Ovary (tissue), 7 donors: ENCODE results near the gene LASP1NB.

Experiments
- DNase-seq, 5 donors: peaks; one replicate each; pipeline ENCODE4 v3.0.0-alpha.2; 2019 to 2020
- H3K27ac ChIP-seq, 2 donors: fragments of 200-600 bp; one replicate each; pipeline versions ENCODE4 v1.5.1 to v1.8.0; 2019 to 2022
- H3K27me3 ChIP-seq: fragments of 200-600 bp; one replicate; pipeline ENCODE4 v1.8.0; 2022
- H3K36me3 ChIP-seq: fragments of 200-600 bp; sonication (generic); one replicate; pipeline ENCODE4 v1.5.1; 2019
- H3K4me1 ChIP-seq: one replicate; pipeline ENCODE4 v1.8.1; 2013; ENCODE audit warnings: mild to moderate bottlenecking, moderate library complexity; ENCODE audit not compliant: insufficient read depth
- H3K4me3 ChIP-seq: fragments of 200-600 bp; sonication (generic); one replicate; pipeline ENCODE4 v1.5.1; 2017
- H3K9me3 ChIP-seq, 2 donors: fragments of 200-600 bp in 1 of 2; sonication (generic) in 1 of 2; one replicate each; pipeline versions ENCODE4 v1.5.1 to v1.8.1; 2013 to 2019; ENCODE audit warnings: mild to moderate bottlenecking in 1 of 2, moderate library complexity in 1 of 2
- CTCF ChIP-seq, 3 donors: fragments of 450-650 bp in 2 of 3; fragments of 200-600 bp in 1 of 3; IDR thresholded peaks; one replicate each; pipeline versions ENCODE4 v1.5.1 to v1.8.0; 2016 to 2022; ENCODE audit warnings: antibody characterized with exemption in 3 of 3, mild to moderate bottlenecking in 1 of 3
- EP300 ChIP-seq: sonication (generic); formaldehyde crosslinking; IDR thresholded peaks from one replicate; pipeline ENCODE4 v1.6.1; 2017; ENCODE audit warnings: antibody characterized with exemption
- POLR2A ChIP-seq: fragments of 450-650 bp; IDR thresholded peaks from one replicate; pipeline ENCODE4 v1.6.1; 2017; ENCODE audit warnings: antibody characterized with exemption, mild to moderate bottlenecking, moderate library complexity
- WGBS, 3 donors: extraction: QIAGEN DNeasy Blood & Tissue Kit in 1 of 3; methylation state at CpG; one replicate each; pipeline versions ENCODE4 v1.1.5 to v1.1.7; 2013 to 2017; 5-methylcytosine and 5-hydroxymethylcytosine counted together
- intact Hi-C, 4 donors: fragments of 100-400 bp; cut with DNase I; formaldehyde crosslinking; loops; one replicate each; pipeline versions ENCODE4 v1.11.0 to v1.15.1; 2022 to 2023
- donor health status: DM: no; HTN: no; CAD: no; lungs with moderate emphysema.
- donor health status: DM: no; HTN: no; CAD: no.
- donor health status: Bipolar disorder and iron deficiency.
- donor health status: DM: no; HTN: no; CAD: no.
- donor health status: DM: yes; HTN: yes; CAD: no.

LASP1NB gene

DNA sequence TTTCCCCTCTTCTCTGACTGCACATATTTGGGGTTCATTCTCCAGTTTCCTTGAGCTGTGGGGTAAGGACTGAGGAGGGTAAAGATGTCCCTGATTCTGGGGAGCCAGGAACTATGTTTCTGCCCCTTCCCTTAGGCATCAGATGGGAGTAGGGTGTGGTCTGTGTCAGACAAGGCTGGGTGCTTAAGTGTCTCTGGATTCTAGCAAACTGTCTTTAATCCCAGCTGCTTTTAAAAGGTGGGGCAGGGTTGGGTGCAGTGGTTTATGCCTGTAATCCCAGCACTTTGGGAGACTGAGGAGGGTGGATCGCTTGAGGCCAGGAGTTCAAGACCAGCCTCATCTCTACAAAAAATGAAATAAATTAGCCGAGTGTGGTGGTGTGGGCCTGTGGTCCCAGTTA, 42.5 kb upstream of the LASP1NB start:
- Histone ChIP-seq H3K36me3 (no peaks in the 10 kb centered on the region), H3K4me1 (peaks cover 32% of the 10 kb centered on the region), H3K9me3 (no peaks in the 10 kb centered on the region), H3K4me3 (no peak overlapping the region), H3K27ac (no peak overlapping the region), H3K27me3 (no peaks in the 10 kb centered on the region)
- intact Hi-C loops: no loop called here
- WGBS, 3 donors: 79 to 93% (median 90%) methylated on average over 2 of the region's 2 CpGs
- no peak for DNase-seq
- TF ChIP-seq EP300: no peak
- TF ChIP-seq POLR2A: no peak
- no peak for TF ChIP-seq CTCF (IDR thresholded peaks at IDR 0.05)

DNA sequence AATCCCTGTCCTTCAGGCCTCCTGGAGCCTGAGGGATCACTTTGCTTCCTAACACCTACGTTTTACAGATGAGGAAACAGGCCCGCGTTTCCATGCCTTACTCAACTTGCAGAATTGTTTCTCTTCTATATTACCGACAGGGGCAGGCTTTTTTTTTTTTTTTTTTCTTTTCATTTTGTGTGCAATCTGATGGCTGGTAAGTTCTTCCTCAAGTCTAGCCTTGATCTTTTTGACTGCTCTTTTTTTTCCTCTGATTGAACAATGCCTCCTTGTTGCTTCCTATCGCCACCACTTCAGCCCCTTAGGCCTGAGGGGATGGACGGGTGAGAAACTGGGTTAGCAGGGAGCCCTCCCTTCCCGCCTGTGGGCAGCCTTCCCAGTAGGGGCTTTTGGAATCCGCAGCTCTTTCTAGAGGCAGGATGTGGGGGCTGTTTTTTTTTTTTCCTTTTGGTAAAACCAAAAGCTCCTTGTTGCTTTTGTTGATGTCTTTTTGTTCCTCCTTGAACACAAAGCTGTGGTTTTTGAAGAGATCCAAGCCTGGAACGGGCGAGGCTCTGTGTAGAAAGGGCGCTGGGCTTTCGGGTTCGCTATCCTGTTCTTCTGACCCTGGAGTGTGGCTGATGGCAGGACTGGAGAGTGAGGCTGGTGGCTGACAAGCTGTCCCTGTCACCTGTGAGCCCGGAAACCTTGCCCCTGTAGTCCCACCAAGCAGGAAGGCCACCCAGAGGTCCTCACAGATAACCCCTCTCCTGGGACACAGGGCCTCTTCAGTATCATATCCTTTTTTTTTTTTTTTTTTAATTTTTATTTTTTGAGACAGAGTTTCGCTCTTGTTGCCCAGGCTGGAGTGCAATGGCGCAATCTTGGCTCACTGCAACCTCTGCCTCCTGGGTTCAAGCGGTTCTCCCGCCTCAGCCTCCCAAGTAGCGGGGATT, 41.6 kb upstream of the LASP1NB start:
- no peaks in the 10 kb centered on the region for H3K27me3 ChIP-seq
- WGBS, 3 donors: 47 to 49% (median 47%) methylated on average over 19 of the region's 19 CpGs
- intact Hi-C loops: no loop called here
- no peak overlapping the region for H3K27ac ChIP-seq
- no peaks in the 10 kb centered on the region for H3K36me3 ChIP-seq
- TF ChIP-seq POLR2A (no peak), EP300 (no peak), CTCF (IDR thresholded peaks at IDR 0.05) (no peak)
- no peaks in the 10 kb centered on the region for H3K9me3 ChIP-seq
- H3K4me1 ChIP-seq: peaks cover 32% of the 10 kb centered on the region
- DNase-seq: no peak
- H3K4me3 ChIP-seq: no peak overlapping the region

GRCh38 chr17:38885044-38885727, 40.2 kb upstream of the LASP1NB start:
- 59 to 69% (median 65%) methylated on average over 9 of the region's 9 CpGs for WGBS, 3 donors
- H3K4me1 ChIP-seq: peaks cover 28% of the 10 kb centered on the region
- no peaks in the 10 kb centered on the region for H3K9me3 ChIP-seq
- DNase-seq: no peak
- no peaks in the 10 kb centered on the region for H3K36me3 ChIP-seq
- intact Hi-C loops: no loop called here
- TF ChIP-seq POLR2A (no peak), EP300 (no peak), CTCF (IDR thresholded peaks at IDR 0.05) (no peak)
- H3K27me3 ChIP-seq: no peaks in the 10 kb centered on the region
- H3K27ac ChIP-seq: no peak overlapping the region
- no peak overlapping the region for H3K4me3 ChIP-seq

GRCh38 chr17:38885728-38886642, 39.4 kb upstream of the LASP1NB start:
- Histone ChIP-seq H3K36me3 (no peaks in the 10 kb centered on the region), H3K4me1 (peaks cover 20% of the 10 kb centered on the region), H3K9me3 (no peaks in the 10 kb centered on the region), H3K4me3 (no peak overlapping the region), H3K27ac (no peak overlapping the region), H3K27me3 (no peaks in the 10 kb centered on the region)
- intact Hi-C loops: no loop called here
- 32 to 38% (median 34%) methylated on average over 11 of the region's 11 CpGs for WGBS, 3 donors
- no peak for DNase-seq
- TF ChIP-seq CTCF (IDR thresholded peaks at IDR 0.05) (no peak), POLR2A (no peak), EP300 (no peak)
